HepG2 (cell line): ENCODE data around the gene CNNM4. TPM values are rescaled to one million over a fixed set of nuclear protein-coding genes. Genes with fewer than 3 reads are reported as not detected.

Source experiments
- DZIP1 ChIP-seq: sonication (generic); formaldehyde crosslinking; IDR thresholded peaks from 2 replicates; pipeline ENCODE4 v1.5.0; 2020; ENCODE audit warnings: mild to moderate bottlenecking, missing genetic modification reagents
- LBX2 ChIP-seq: sonication (generic); formaldehyde crosslinking; IDR thresholded peaks from 2 replicates; pipeline ENCODE4 v1.5.0; 2020; ENCODE audit warnings: missing genetic modification reagents, mild to moderate bottlenecking, borderline replicate concordance
- NR2F6 ChIP-seq, 2 experiments: IDR thresholded peaks; 2 replicates each; pipeline ENCODE4 v1.6.1; 2016; ENCODE audit warnings: antibody characterized with exemption in 1 of 2, mild to moderate bottlenecking in 1 of 2
- RBAK ChIP-seq: sonication (generic); formaldehyde crosslinking; IDR thresholded peaks from 2 replicates; pipeline ENCODE4 v1.5.1; 2020; ENCODE audit warnings: mild to moderate bottlenecking, missing genetic modification reagents
- SIX1 ChIP-seq: sonication (generic); formaldehyde crosslinking; IDR thresholded peaks from 2 replicates; pipeline ENCODE4 v1.4.0; 2020; ENCODE audit warnings: missing genetic modification reagents, borderline replicate concordance
- TAF15 ChIP-seq: fragments of 200-400 bp; formaldehyde crosslinking; IDR thresholded peaks from one replicate; pipeline ENCODE4 v1.6.1; 2018; ENCODE audit warnings: mild to moderate bottlenecking, low read depth, low read length; ENCODE audit not compliant: poor library complexity, severe bottlenecking
- TEAD3 ChIP-seq: optimal IDR thresholded peaks from 2 replicates; pipeline ENCODE3; 2016; ENCODE audit warnings: borderline replicate concordance
- XRCC5 ChIP-seq: fragments of 200-400 bp; formaldehyde crosslinking; optimal IDR thresholded peaks from 2 replicates; pipeline ENCODE3; 2017; ENCODE audit warnings: mild to moderate bottlenecking, low read length
- ZBTB21 ChIP-seq: sonication (generic); formaldehyde crosslinking; IDR thresholded peaks from 2 replicates; pipeline ENCODE4 v1.4.0; 2020; ENCODE audit warnings: missing genetic modification reagents
- ZNF143 ChIP-seq: sonication (generic); formaldehyde crosslinking; IDR thresholded peaks from 2 replicates; pipeline ENCODE4 v1.4.0; 2020; ENCODE audit warnings: missing genetic modification reagents
- ZNF292 ChIP-seq: sonication (generic); formaldehyde crosslinking; IDR thresholded peaks from 2 replicates; pipeline ENCODE4 v1.8.1; 2022; ENCODE audit warnings: mild to moderate bottlenecking, low read depth, missing genetic modification reagents, borderline replicate concordance
- ZNF296 ChIP-seq: sonication (generic); formaldehyde crosslinking; conservative IDR thresholded peaks from 2 replicates; pipeline ENCODE4 v1.5.0; 2020; ENCODE audit warnings: mild to moderate bottlenecking, missing genetic modification reagents
- ZNF616 ChIP-seq: sonication (generic); formaldehyde crosslinking; IDR thresholded peaks from 2 replicates; pipeline ENCODE4 v1.5.0; 2020; ENCODE audit warnings: low read depth, mild to moderate bottlenecking, missing genetic modification reagents
- ZNF660 ChIP-seq: sonication (generic); formaldehyde crosslinking; IDR thresholded peaks from 2 replicates; pipeline ENCODE4 v1.5.1; 2020; ENCODE audit warnings: mild to moderate bottlenecking, low read depth, missing genetic modification reagents, borderline replicate concordance
- ZNF850 ChIP-seq: sonication (generic); formaldehyde crosslinking; conservative IDR thresholded peaks from 2 replicates; pipeline ENCODE4 v1.9.0; 2021; ENCODE audit warnings: mild to moderate bottlenecking, missing genetic modification reagents
- polyA plus RNA-seq, 8 experiments: library from polyadenylated mRNA; depleted of rRNA in 3 of 8; stranded (reverse) in 7 of 8; unstranded in 1 of 8; fragments of >200 nt; fragmentation: Illumina TruSeq in 4 of 8; extraction: Trizol in 4 of 8; gene quantifications; 2 replicates each; pipeline versions ENCODE4 v1.2.1 to v1.2.3, GENCODE V29; 2011 to 2016; ENCODE audit warnings: low read depth in 4 of 8, missing spikeins in 1 of 8, mixed read lengths in 1 of 8; ENCODE audit not compliant: insufficient read depth in 1 of 8
- total RNA-seq, 5 experiments: library from RNA; depleted of rRNA; stranded (reverse); fragments of >200 nt; fragmentation: Illumina TruSeq; extraction: Trizol; gene quantifications; 2 replicates each; pipeline ENCODE4 v1.2.3, GENCODE V29; 2016; ENCODE audit warnings: low read depth in 1 of 5
- TF ChIP-seq, protein P1 (sequence below): sonication (generic); formaldehyde crosslinking; IDR thresholded peaks from 2 replicates; pipeline ENCODE4 v1.8.0; 2022; ENCODE audit warnings: mild to moderate bottlenecking, missing genetic modification reagents
- TF ChIP-seq, protein P2 (sequence below): sonication (generic); formaldehyde crosslinking; IDR thresholded peaks from 2 replicates; pipeline ENCODE4 v1.5.0; 2020; ENCODE audit warnings: missing genetic modification reagents
- TF ChIP-seq, protein P3 (sequence below): sonication (generic); formaldehyde crosslinking; IDR thresholded peaks from 2 replicates; pipeline ENCODE4 v1.5.1; 2020; ENCODE audit warnings: mild to moderate bottlenecking, missing genetic modification reagents
- TF ChIP-seq, protein P4 (sequence below): sonication (generic); formaldehyde crosslinking; IDR thresholded peaks from 2 replicates; pipeline ENCODE4 v1.4.0; 2020; ENCODE audit warnings: mild to moderate bottlenecking, missing genetic modification reagents
- TF ChIP-seq, protein P5 (sequence below): IDR thresholded peaks from 2 replicates; pipeline ENCODE4 v1.6.1; 2016; ENCODE audit warnings: missing compliant biosample characterization, missing genetic modification reagents, borderline replicate concordance

The CNNM4 gene
- total and polyA plus RNA-seq, 2 of the 13 experiments (the other 11 are each of a cell fraction or from before 2014, with no cell fraction given): 5.9 to 8.4 TPM

- no peak for TF ChIP-seq RBAK (CRISPR knock-in tag)
- no peak for TF ChIP-seq ZNF616 (CRISPR knock-in tag)
- no peak for TF ChIP-seq ZNF850 (CRISPR knock-in tag)
- no peak for TF ChIP-seq ZNF292
- TF ChIP-seq, protein P1, sequence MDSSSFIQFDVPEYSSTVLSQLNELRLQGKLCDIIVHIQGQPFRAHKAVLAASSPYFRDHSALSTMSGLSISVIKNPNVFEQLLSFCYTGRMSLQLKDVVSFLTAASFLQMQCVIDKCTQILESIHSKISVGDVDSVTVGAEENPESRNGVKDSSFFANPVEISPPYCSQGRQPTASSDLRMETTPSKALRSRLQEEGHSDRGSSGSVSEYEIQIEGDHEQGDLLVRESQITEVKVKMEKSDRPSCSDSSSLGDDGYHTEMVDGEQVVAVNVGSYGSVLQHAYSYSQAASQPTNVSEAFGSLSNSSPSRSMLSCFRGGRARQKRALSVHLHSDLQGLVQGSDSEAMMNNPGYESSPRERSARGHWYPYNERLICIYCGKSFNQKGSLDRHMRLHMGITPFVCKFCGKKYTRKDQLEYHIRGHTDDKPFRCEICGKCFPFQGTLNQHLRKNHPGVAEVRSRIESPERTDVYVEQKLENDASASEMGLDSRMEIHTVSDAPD (CRISPR knock-in tag): no peak
- no peak for TF ChIP-seq XRCC5
- TF ChIP-seq, protein P2, sequence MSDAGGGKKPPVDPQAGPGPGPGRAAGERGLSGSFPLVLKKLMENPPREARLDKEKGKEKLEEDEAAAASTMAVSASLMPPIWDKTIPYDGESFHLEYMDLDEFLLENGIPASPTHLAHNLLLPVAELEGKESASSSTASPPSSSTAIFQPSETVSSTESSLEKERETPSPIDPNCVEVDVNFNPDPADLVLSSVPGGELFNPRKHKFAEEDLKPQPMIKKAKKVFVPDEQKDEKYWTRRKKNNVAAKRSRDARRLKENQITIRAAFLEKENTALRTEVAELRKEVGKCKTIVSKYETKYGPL (CRISPR knock-in tag): no peak
- no peak for TF ChIP-seq TAF15
- no peak for TF ChIP-seq NR2F6 (IDR thresholded peaks at IDR 0.05)
- TF ChIP-seq NR2F6 (CRISPR knock-in tag; IDR thresholded peaks at IDR 0.05): peak; percentile 25; the same call in 1 of the 2 replicates
- TF ChIP-seq TEAD3 (CRISPR knock-in tag): peak; percentile 38
- no peak for TF ChIP-seq LBX2 (CRISPR knock-in tag)
- peak; percentile 46; the same call in 1 of the 2 replicates for TF ChIP-seq ZBTB21 (CRISPR knock-in tag)
- TF ChIP-seq, protein P3, sequence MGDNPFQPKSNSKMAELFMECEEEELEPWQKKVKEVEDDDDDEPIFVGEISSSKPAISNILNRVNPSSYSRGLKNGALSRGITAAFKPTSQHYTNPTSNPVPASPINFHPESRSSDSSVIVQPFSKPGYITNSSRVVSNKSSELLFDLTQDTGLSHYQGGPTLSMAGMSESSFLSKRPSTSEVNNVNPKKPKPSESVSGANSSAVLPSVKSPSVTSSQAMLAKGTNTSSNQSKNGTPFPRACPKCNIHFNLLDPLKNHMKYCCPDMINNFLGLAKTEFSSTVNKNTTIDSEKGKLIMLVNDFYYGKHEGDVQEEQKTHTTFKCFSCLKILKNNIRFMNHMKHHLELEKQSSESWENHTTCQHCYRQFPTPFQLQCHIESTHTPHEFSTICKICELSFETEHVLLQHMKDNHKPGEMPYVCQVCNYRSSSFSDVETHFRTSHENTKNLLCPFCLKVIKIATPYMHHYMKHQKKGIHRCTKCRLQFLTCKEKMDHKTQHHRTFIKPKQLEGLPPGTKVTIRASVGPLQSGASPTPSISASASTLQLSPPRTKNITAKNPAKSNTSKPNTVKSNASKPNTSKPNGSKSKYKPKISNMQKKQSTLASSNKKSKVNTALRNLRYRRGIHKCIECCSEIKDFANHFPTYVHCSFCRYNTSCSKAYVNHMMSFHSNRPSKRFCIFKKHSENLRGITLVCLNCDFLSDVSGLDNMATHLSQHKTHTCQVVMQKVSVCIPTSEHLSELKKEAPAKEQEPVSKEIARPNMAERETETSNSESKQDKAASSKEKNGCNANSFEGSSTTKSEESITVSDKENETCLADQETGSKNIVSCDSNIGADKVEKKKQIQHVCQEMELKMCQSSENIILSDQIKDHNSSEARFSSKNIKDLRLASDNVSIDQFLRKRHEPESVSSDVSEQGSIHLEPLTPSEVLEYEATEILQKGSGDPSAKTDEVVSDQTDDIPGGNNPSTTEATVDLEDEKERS (CRISPR knock-in tag): no peak
- TF ChIP-seq, protein P4, sequence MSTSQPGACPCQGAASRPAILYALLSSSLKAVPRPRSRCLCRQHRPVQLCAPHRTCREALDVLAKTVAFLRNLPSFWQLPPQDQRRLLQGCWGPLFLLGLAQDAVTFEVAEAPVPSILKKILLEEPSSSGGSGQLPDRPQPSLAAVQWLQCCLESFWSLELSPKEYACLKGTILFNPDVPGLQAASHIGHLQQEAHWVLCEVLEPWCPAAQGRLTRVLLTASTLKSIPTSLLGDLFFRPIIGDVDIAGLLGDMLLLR (CRISPR knock-in tag): no peak
- TF ChIP-seq, protein P5, sequence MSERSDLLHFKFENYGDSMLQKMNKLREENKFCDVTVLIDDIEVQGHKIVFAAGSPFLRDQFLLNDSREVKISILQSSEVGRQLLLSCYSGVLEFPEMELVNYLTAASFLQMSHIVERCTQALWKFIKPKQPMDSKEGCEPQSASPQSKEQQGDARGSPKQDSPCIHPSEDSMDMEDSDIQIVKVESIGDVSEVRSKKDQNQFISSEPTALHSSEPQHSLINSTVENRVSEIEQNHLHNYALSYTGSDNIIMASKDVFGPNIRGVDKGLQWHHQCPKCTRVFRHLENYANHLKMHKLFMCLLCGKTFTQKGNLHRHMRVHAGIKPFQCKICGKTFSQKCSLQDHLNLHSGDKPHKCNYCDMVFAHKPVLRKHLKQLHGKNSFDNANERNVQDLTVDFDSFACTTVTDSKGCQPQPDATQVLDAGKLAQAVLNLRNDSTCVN (CRISPR knock-in tag): no peak
- no peak for TF ChIP-seq ZNF296 (CRISPR knock-in tag)
- peak; percentile 61; the same call in 1 of the 2 replicates for TF ChIP-seq SIX1 (CRISPR knock-in tag)
- no peak for TF ChIP-seq ZNF143 (CRISPR knock-in tag)
- no peak for TF ChIP-seq ZNF660 (CRISPR knock-in tag)
- no peak for TF ChIP-seq DZIP1 (CRISPR knock-in tag)
Observed at GRCh38 chr2:96715658-96716057, 45.0 kb upstream of the CNNM4 start (continued).
